ENCODE data around the gene MYOZ2. TPM values are rescaled to one million over a fixed set of nuclear protein-coding genes. Genes with fewer than 3 reads are reported as not detected.

The MYOZ2 gene
- total RNA-seq, 4 donors from 2014 or later = not detected

GRCh38 chr4:119227690-119228089 is 92.1 kb downstream of the MYOZ2 start:
- H3K4me3 ChIP-seq (ENCODE audit: low read depth, poor library complexity, severe bottlenecking) = no peak overlapping the region
- no peak for TF ChIP-seq POLR2A (IDR thresholded peaks at IDR 0.05)
- intact Hi-C loops (cut with DNase I; ENCODE audit: low total_unique reads) = no loop called here
- no peak for DNase-seq (ENCODE audit: low spot score in 2 of 2)

DNA sequence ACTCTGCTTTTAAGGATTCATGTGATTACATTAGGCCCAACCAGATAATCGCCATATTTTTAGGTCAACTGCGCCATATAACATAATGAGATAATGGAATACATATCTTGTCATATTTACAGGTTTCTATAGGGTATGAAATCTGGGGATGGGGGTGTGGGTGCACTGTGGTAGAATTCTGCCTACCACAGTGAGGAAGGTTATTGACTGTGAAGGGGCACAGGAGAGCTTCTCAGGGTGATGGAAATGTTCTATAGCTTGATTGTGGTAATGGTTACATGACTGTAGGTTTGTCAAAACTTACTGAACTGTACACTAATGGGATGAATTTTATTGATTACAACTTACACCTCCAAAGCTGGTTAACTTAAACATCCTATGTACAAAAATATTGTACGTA is 92.8 kb downstream of the MYOZ2 start:
- TF ChIP-seq, protein P1, sequence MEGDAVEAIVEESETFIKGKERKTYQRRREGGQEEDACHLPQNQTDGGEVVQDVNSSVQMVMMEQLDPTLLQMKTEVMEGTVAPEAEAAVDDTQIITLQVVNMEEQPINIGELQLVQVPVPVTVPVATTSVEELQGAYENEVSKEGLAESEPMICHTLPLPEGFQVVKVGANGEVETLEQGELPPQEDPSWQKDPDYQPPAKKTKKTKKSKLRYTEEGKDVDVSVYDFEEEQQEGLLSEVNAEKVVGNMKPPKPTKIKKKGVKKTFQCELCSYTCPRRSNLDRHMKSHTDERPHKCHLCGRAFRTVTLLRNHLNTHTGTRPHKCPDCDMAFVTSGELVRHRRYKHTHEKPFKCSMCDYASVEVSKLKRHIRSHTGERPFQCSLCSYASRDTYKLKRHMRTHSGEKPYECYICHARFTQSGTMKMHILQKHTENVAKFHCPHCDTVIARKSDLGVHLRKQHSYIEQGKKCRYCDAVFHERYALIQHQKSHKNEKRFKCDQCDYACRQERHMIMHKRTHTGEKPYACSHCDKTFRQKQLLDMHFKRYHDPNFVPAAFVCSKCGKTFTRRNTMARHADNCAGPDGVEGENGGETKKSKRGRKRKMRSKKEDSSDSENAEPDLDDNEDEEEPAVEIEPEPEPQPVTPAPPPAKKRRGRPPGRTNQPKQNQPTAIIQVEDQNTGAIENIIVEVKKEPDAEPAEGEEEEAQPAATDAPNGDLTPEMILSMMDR (IDR thresholded peaks at IDR 0.05) = no peak
- no peak for TF ChIP-seq POLR2A (IDR thresholded peaks at IDR 0.05)
- intact Hi-C loops (cut with DNase I; ENCODE audit: low total_unique reads) = no loop called here
- WGBS, 2 donors = 98% methylated on average over 3 of the region's 3 CpGs
- no peak for DNase-seq (ENCODE audit: low spot score in 2 of 2)
- no peak overlapping the region for H3K4me3 ChIP-seq (ENCODE audit: low read depth, poor library complexity, severe bottlenecking)

DNA sequence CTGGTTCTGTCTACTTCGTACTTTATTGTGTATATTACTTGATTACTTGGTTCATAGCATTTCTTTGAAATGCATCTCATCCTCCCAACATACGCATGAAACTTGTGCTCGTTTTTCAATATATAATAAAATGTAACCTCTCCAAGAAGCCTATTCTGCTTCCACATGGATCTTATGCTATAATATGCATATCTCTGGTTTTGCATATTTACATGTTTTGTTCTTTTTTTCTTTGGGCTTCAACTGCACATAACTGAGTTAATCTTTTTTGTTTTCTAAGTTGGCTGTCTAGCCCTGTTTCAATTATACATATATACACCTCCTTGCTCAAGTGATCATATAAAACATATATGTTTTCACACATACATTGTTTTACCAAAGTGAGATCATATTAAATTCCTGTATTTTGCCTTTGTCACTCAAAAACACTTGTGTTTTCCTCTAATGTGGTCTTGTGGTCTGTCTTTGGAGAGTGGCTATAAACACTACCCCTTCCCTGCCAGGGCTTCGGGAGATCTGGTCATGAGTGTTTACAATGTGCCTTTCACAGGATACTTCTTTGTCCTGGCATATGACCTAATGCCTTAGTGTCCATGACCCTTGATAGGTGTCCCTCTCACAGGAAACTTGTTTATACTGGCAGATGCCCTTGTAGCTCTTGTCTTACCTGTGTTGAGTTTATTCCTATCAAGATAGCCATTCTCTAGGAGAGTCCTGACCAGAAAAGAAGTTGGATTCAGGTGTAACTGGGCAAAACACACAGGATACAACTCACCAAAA is 94.5 kb downstream of the MYOZ2 start:
- 91 to 93% methylated on average over 4 of the region's 4 CpGs for WGBS, 2 donors
- DNase-seq (ENCODE audit: low spot score in 2 of 2) = no peak
- no peak overlapping the region for H3K4me3 ChIP-seq (ENCODE audit: low read depth, poor library complexity, severe bottlenecking)
- no peak for TF ChIP-seq POLR2A (IDR thresholded peaks at IDR 0.05)
- TF ChIP-seq, protein P1 (IDR thresholded peaks at IDR 0.05) = no peak
- intact Hi-C loops (cut with DNase I; ENCODE audit: low total_unique reads) = no loop called here

GRCh38 chr4:119231491-119231890 is 95.9 kb downstream of the MYOZ2 start:
- no peak for DNase-seq (ENCODE audit: low spot score in 2 of 2)
- WGBS, 2 donors = 67 to 78% methylated on average over 3 of the region's 3 CpGs
- no peak overlapping the region for H3K4me3 ChIP-seq (ENCODE audit: low read depth, poor library complexity, severe bottlenecking)
- intact Hi-C loops (cut with DNase I; ENCODE audit: low total_unique reads) = no loop called here
- no peak for TF ChIP-seq POLR2A (IDR thresholded peaks at IDR 0.05)
- TF ChIP-seq, protein P1 (IDR thresholded peaks at IDR 0.05) = no peak

- intact Hi-C loops (cut with DNase I; ENCODE audit: low total_unique reads) = no loop called here
- no peak for DNase-seq (ENCODE audit: low spot score in 2 of 2)
- TF ChIP-seq, protein P1 (IDR thresholded peaks at IDR 0.05) = no peak
- 96 to 97% methylated on average over 1 of the region's 1 CpG for WGBS, 2 donors
- no peak overlapping the region for H3K4me3 ChIP-seq (ENCODE audit: low read depth, poor library complexity, severe bottlenecking)
Observed at GRCh38 chr4:119232286-119232685, 96.7 kb downstream of the MYOZ2 start.

DNA sequence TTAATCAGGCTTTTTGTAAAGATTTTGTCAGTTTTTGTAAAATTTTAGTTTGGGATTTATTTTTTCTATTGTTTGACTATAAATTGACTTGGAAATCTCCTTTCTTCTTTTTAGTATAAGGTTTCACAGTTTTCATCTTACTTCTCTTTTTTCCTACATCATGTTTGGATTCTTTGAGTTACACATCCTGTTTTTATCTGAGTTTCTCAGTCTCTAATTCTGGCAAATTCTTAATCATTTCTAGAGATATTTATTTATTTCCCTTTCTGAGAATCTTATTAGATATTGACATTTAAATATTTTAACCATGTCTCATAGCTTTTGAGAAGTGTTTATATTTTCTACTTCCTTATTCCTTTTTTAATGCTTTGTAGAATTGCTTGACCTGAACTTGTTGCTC is 97.6 kb downstream of the MYOZ2 start:
- H3K4me3 ChIP-seq (ENCODE audit: low read depth, poor library complexity, severe bottlenecking) = no peak overlapping the region
- TF ChIP-seq, protein P1 (IDR thresholded peaks at IDR 0.05) = no peak
- TF ChIP-seq POLR2A (IDR thresholded peaks at IDR 0.05) = no peak
- intact Hi-C loops (cut with DNase I; ENCODE audit: low total_unique reads) = no loop called here
- no peak for DNase-seq (ENCODE audit: low spot score in 2 of 2)

All from lower leg skin (tissue), 4 donors.